Endothelial cell of umbilical vein (primary cell): Measurements from ENCODE around the gene RBM4B. TPM values are rescaled to one million over a fixed set of nuclear protein-coding genes. Genes with fewer than 3 reads are reported as not detected.

Experiments
- BruUV-seq: library from RNA; stranded (reverse); fragments of 400-500 nt; replicated peaks from 2 replicates; lab custom pipeline; 2021; lab: Mats Ljungman, UMichigan
- CTCF ChIA-PET: fragments of 300-600, 350-600 bp; sonication (Branson Sonifier 250); formaldehyde crosslinking; loops from one replicate; lab custom pipeline; 2021; ENCODE audit warnings: antibody characterized with exemption, inconsistent platforms; lab: Charles Lee
- POLR2A ChIA-PET: fragments of 300-600, 350-600 bp; sonication (Branson Sonifier 250); formaldehyde crosslinking; loops from one replicate; lab custom pipeline; 2021; ENCODE audit warnings: antibody characterized with exemption, inconsistent platforms; lab: Charles Lee
- DNase-seq: peaks from one replicate; pipeline ENCODE4 v3.0.0-alpha.2; 2011; ENCODE audit warnings: low read depth, low spot score
- FAIRE-seq: peaks from 2 replicates; lab custom pipeline; 2011; peaks lifted over from hg19 to GRCh38; lab: Jason Lieb, UNC
- H2AFZ ChIP-seq: 2 replicates; pipeline ENCODE4 v1.6.0; 2012; ENCODE audit warnings: low read depth, low read length, control low read depth, inconsistent platforms
- H3K27ac ChIP-seq: 2 replicates; pipeline ENCODE4 v1.5.1; 2011; ENCODE audit warnings: low read depth, mild to moderate bottlenecking, control low read depth, low read length, moderate library complexity; ENCODE audit not compliant: insufficient read depth
- H3K27me3 ChIP-seq, 2 experiments: 2 replicates each; pipeline versions ENCODE4 v1.6.0 to v1.6.1; 2011; ENCODE audit warnings: low read length in 2 of 2, mixed read lengths in 1 of 2; ENCODE audit not compliant: control insufficient read depth in 2 of 2, insufficient read depth in 2 of 2
- H3K36me3 ChIP-seq, 2 experiments: 2 replicates in 1 of 2; 3 replicates in 1 of 2; pipeline ENCODE4 v1.5.1; 2011; ENCODE audit warnings: low read length in 2 of 2, mild to moderate bottlenecking in 1 of 2, moderate library complexity in 1 of 2; ENCODE audit not compliant: control insufficient read depth in 2 of 2, insufficient read depth in 2 of 2; ENCODE audit errors: extremely low read depth in 1 of 2
- H3K4me1 ChIP-seq: 3 replicates; pipeline ENCODE4 v1.5.1; 2011; ENCODE audit warnings: mild to moderate bottlenecking, low read length; ENCODE audit not compliant: control insufficient read depth, insufficient read depth; ENCODE audit errors: extremely low read depth
- H3K4me2 ChIP-seq: 2 replicates; pipeline ENCODE4 v1.6.1; 2011; ENCODE audit warnings: low read length, control low read depth, mixed read lengths; ENCODE audit not compliant: insufficient read depth
- H3K4me3 ChIP-seq, 3 experiments: fragments of 200-600 bp in 1 of 3; sonication (generic), shearing (Covaris generic) in 1 of 3; replicated peaks in 1 of 3; 2 replicates each; pipeline ENCODE4 v1.5.1; 2011 to 2016; ENCODE audit warnings: control low read depth in 3 of 3, low read length in 3 of 3, mild to moderate bottlenecking in 2 of 3, inconsistent platforms in 1 of 3, low read depth in 1 of 3, moderate library complexity in 1 of 3; ENCODE audit not compliant: insufficient read depth in 1 of 3
- H3K79me2 ChIP-seq: 2 replicates; pipeline ENCODE4 v1.6.0; 2012; ENCODE audit warnings: low read length, inconsistent platforms; ENCODE audit not compliant: control insufficient read depth, insufficient read depth
- H3K9ac ChIP-seq: replicated peaks from 2 replicates; pipeline ENCODE3; 2011; ENCODE audit warnings: low read length, control low read depth; ENCODE audit not compliant: insufficient read depth; ENCODE audit errors: extremely low read depth
- H3K9me1 ChIP-seq: replicated peaks from 3 replicates; pipeline ENCODE4 v1.6.0; 2011; ENCODE audit warnings: mild to moderate bottlenecking, low read length; ENCODE audit not compliant: control insufficient read depth, insufficient read depth; ENCODE audit errors: extremely low read depth
- H3K9me3 ChIP-seq: replicated peaks from 2 replicates; pipeline ENCODE4 v1.5.1; 2012; ENCODE audit warnings: low read length, inconsistent platforms; ENCODE audit not compliant: control insufficient read depth, insufficient read depth
- H4K20me1 ChIP-seq: replicated peaks from 2 replicates; pipeline ENCODE3; 2011; ENCODE audit warnings: mild to moderate bottlenecking, low read length; ENCODE audit not compliant: control insufficient read depth, insufficient read depth; ENCODE audit errors: extremely low read depth
- CTCF ChIP-seq, 2 donors: IDR thresholded peaks; 1 replicate in 1 of 2; 2 replicates in 1 of 2; pipeline ENCODE4 v1.5.1; 2011; ENCODE audit warnings: low read length in 2 of 2, mild to moderate bottlenecking in 2 of 2, moderate library complexity in 2 of 2, control low read depth in 1 of 2, inconsistent platforms in 1 of 2, low read depth in 1 of 2; ENCODE audit not compliant: insufficient read depth in 1 of 2; ENCODE audit errors: extremely low read depth in 1 of 2
- EZH2 ChIP-seq: IDR thresholded peaks from 2 replicates; pipeline ENCODE4 v1.6.1; 2012; ENCODE audit warnings: borderline replicate concordance, low read depth, mild to moderate bottlenecking, moderate library complexity, low read length, inconsistent platforms; ENCODE audit not compliant: severe bottlenecking
- FOS ChIP-seq: IDR thresholded peaks from 2 replicates; pipeline ENCODE4 v1.6.1; 2011; ENCODE audit warnings: mild to moderate bottlenecking, low read length, moderate library complexity, borderline replicate concordance; ENCODE audit not compliant: insufficient read depth
- GATA2 ChIP-seq: IDR thresholded peaks from 2 replicates; pipeline ENCODE4 v1.7.0; 2011; ENCODE audit warnings: low read depth, mild to moderate bottlenecking, moderate library complexity, mixed read lengths, low read length; ENCODE audit not compliant: insufficient read length, insufficient read depth
- JUN ChIP-seq: IDR thresholded peaks from 2 replicates; pipeline ENCODE4 v1.6.1; 2011; ENCODE audit warnings: borderline replicate concordance, low read depth; ENCODE audit not compliant: insufficient read length, insufficient read depth
- MAX ChIP-seq: IDR thresholded peaks from 2 replicates; pipeline ENCODE4 v1.6.1; 2011; ENCODE audit not compliant: insufficient read depth, insufficient read length
- MYC ChIP-seq: IDR thresholded peaks from one replicate; pipeline ENCODE4 v1.6.1; 2011; ENCODE audit warnings: mild to moderate bottlenecking, low read depth, low read length
- POLR2A ChIP-seq: IDR thresholded peaks from 2 replicates; pipeline ENCODE4 v1.6.1; 2012; ENCODE audit warnings: low read depth, mild to moderate bottlenecking, control low read depth, low read length
- POLR2AphosphoS5 ChIP-seq: IDR thresholded peaks from 2 replicates; pipeline ENCODE4 v1.6.1; 2012; ENCODE audit warnings: low read depth, mild to moderate bottlenecking, control low read depth, low read length, moderate library complexity; ENCODE audit not compliant: insufficient read depth
- dilution Hi-C: fragments of 300-500 bp; cut with MboI; formaldehyde crosslinking; loops from one replicate; pipeline ENCODE4 v1.15.0; 2019; ENCODE audit warnings: low sequenced_read_pairs; ENCODE audit not compliant: extremely low pct_ligation_motif_present
- intact Hi-C: fragments of 100-400 bp; cut with micrococcal nuclease; formaldehyde crosslinking; loops from one replicate; pipeline ENCODE4 v1.10.0; 2022
- polyA plus RNA-seq, 4 experiments: library from polyadenylated mRNA; depleted of rRNA in 3 of 4; stranded (reverse) in 3 of 4; unstranded in 1 of 4; fragments of >200 nt; gene quantifications; 2 replicates each; pipeline versions ENCODE4 v1.2.1 to v1.2.3, GENCODE V29; 2011 to 2012; ENCODE audit warnings: missing spikeins in 1 of 4
- total RNA-seq: library from RNA; stranded (reverse); gene quantifications from 2 replicates; pipeline ENCODE4 v1.2.3, GENCODE V29; 2021

RBM4B gene
- total and polyA plus RNA-seq, 2 donors (not counting 3 experiments of a cell fraction or from before 2014, with no cell fraction given), result 22.2 to 31.2 TPM

DNA sequence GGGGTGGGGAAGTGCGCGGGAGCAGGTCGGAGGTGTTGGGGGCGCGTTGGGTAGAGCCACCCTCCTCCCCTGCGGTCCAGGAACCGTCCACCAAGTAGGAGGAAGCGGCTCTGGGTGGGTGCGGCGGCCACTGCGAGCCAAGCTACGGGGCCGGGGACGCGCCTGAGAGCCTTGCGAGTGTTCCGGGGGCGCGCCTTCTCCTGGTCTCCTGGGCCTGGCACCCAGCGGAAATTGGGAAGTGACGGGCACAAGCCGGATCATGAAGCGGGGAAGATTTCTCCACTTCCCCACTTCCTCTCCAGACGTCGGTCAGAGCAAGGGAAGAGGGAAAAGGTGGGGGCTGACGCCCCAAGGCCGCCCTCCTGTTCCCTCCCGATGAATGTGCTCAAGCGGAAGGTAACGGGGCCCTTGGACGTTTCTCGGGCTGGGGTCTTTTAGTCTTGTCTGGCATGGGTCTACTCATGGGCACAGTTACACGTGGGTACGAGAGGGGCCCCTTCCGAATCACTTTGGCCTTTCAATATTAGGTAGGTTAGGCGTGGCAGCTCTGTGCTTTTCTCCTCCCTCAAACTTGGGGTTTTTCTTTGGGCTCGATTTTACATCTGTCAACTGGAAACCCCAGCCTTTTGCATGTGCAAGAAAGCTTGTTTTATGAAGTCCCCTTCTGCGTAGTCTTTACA is 60.4 kb downstream of the RBM4B start:
- BruUV-seq, result no TSS peak
- no peaks in the 10 kb centered on the region for H3K36me3 ChIP-seq
- ChIA-PET CTCF (interaction anchor here (1.0 to 2.2 kb wide), 4 partner anchors 21 to 61 kb away, joined by 4 to 14 read pairs (median 4); partner anchors contain the start of genes CCDC87, CCS and RBM4B), POLR2A (interaction anchor here (0.5 to 2.0 kb wide), 11 partner anchors 10 to 72 kb away, joined by 3 to 26 read pairs (median 7); partner anchors contain the start of genes CTSF, RBM4, RBM4B and ZDHHC24)
- no peaks in the 10 kb centered on the region for H3K9me3 ChIP-seq
- H3K4me3 ChIP-seq, result peak overlapping the region; percentile 55 to 93 (median 75)
- peaks cover 57% of the 10 kb centered on the region for H3K79me2 ChIP-seq
- H2AFZ ChIP-seq, result no peak overlapping the region
- H3K27ac ChIP-seq, result peak overlapping the region; percentile 37
- peak overlapping the region; percentile 94 for H3K4me2 ChIP-seq
- intact Hi-C loops (no loop called here), dilution Hi-C loops (no loop called here)
- H3K4me1 ChIP-seq, result peaks cover 24% of the 10 kb centered on the region
- peaks cover 10% of the 10 kb centered on the region for H4K20me1 ChIP-seq
- peak overlapping the region; percentile 68 for H3K9ac ChIP-seq
- H3K27me3 ChIP-seq, result no peaks in the 10 kb centered on the region
- TF ChIP-seq MAX (no peak), JUN (no peak), MYC (no peak), GATA2 (no peak), CTCF (IDR thresholded peaks at IDR 0.05; ENCODE audit: extremely low read depth in 1 of 2, insufficient read depth in 1 of 2, low read depth in 1 of 2, low read length in 2 of 2) (no peak), POLR2AphosphoS5 (no peak), FOS (no peak), POLR2A (no peak), EZH2 (no peak)
- DNase-seq (no peak), FAIRE-seq (no peak)
- H3K9me1 ChIP-seq, result no peaks in the 10 kb centered on the region
